Loucy (cell line): ENCODE results near the gene WDR5.

ENCODE experiments used
- CTCF ChIP-seq: fragments of 200-600 bp; sonication (generic); conservative IDR thresholded peaks from 2 replicates; pipeline ENCODE4 v1.5.1; 2014; ENCODE audit warnings: mild to moderate bottlenecking, antibody characterized with exemption, low read length
- EZH2phosphoT487 ChIP-seq: fragments of 200-600 bp; IDR thresholded peaks from 2 replicates; pipeline ENCODE4 v1.6.1; 2018; ENCODE audit warnings: antibody characterized with exemption, mild to moderate bottlenecking, moderate library complexity, borderline replicate concordance

GRCh38 chr9:134185536-134186011 is 49.7 kb downstream of the WDR5 start:
- TF ChIP-seq CTCF: no peak
- TF ChIP-seq EZH2phosphoT487: no peak
